ENCODE results near the gene TIMM44. TPM values are rescaled to one million over a fixed set of nuclear protein-coding genes. Genes with fewer than 3 reads are reported as not detected.

The TIMM44 gene
- total and polyA plus RNA-seq, 2 donors (not counting 3 experiments of a cell fraction or from before 2014, with no cell fraction given) = 61.5 to 64.3 TPM

DNA sequence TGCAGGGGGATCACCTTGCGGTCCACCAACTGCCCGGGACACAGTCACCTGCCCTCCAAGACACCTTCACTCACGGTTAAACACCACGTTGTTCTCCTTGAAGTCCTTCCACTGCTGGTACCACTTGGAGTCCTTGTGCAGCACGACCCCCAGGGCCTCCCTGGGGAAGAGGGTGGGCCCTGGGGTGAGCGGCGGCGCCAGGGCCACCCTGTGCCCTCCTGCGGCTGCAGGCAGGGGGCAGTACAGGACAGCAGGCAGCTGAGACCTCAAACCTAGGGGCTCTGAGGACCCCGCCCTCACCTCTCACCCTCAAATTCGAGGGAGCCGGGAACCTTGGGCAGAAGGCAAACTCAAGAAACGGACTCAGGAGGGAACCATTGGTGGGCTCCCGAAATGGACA lies 10.1 kb downstream of the TIMM44 start:
- BruUV-seq (replicated peaks) = no TSS peak
- CTCF ChIA-PET = no interaction called here
- POLR2A ChIA-PET = no interaction called here
- intact Hi-C loops (cut with micrococcal nuclease) = no loop called here
- Histone ChIP-seq H3K27me3 (ENCODE audit: control insufficient read depth in 2 of 2, insufficient read depth in 2 of 2, low read length in 2 of 2) (no peaks in the 10 kb centered on the region), H3K4me1 (ENCODE audit: control insufficient read depth, extremely low read depth, insufficient read depth, low read length) (peaks cover 10% of the 10 kb centered on the region), H3K4me3 (replicated peaks in 1 of 3; ENCODE audit: insufficient read depth in 1 of 3, low read depth in 1 of 3, low read length in 3 of 3) (no peak overlapping the region), H3K9ac (replicated peaks; ENCODE audit: extremely low read depth, insufficient read depth, low read length) (no peak overlapping the region), H3K36me3 (ENCODE audit: control insufficient read depth in 2 of 2, extremely low read depth in 1 of 2, insufficient read depth in 2 of 2, low read length in 2 of 2) (peaks cover 10 to 58% of the 10 kb centered on the region in 2 experiments), H3K79me2 (ENCODE audit: control insufficient read depth, insufficient read depth, low read length) (no peaks in the 10 kb centered on the region), H4K20me1 (replicated peaks; ENCODE audit: control insufficient read depth, extremely low read depth, insufficient read depth, low read length) (no peaks in the 10 kb centered on the region), H3K27ac (ENCODE audit: insufficient read depth, low read depth, low read length) (no peak overlapping the region), H3K4me2 (ENCODE audit: insufficient read depth, low read length) (no peak overlapping the region), H2AFZ (ENCODE audit: low read depth, low read length) (no peak overlapping the region), H3K9me3 (replicated peaks; ENCODE audit: control insufficient read depth, insufficient read depth, low read length) (no peaks in the 10 kb centered on the region), H3K9me1 (replicated peaks; ENCODE audit: control insufficient read depth, extremely low read depth, insufficient read depth, low read length) (no peaks in the 10 kb centered on the region)
- dilution Hi-C loops (cut with MboI; ENCODE audit: extremely low pct_ligation_motif_present, low sequenced_read_pairs) = no loop called here
- FAIRE-seq (no peak), DNase-seq (ENCODE audit: low read depth, low spot score) (no peak)
- TF ChIP-seq, protein P1, sequence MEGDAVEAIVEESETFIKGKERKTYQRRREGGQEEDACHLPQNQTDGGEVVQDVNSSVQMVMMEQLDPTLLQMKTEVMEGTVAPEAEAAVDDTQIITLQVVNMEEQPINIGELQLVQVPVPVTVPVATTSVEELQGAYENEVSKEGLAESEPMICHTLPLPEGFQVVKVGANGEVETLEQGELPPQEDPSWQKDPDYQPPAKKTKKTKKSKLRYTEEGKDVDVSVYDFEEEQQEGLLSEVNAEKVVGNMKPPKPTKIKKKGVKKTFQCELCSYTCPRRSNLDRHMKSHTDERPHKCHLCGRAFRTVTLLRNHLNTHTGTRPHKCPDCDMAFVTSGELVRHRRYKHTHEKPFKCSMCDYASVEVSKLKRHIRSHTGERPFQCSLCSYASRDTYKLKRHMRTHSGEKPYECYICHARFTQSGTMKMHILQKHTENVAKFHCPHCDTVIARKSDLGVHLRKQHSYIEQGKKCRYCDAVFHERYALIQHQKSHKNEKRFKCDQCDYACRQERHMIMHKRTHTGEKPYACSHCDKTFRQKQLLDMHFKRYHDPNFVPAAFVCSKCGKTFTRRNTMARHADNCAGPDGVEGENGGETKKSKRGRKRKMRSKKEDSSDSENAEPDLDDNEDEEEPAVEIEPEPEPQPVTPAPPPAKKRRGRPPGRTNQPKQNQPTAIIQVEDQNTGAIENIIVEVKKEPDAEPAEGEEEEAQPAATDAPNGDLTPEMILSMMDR (IDR thresholded peaks at IDR 0.05; ENCODE audit: extremely low read depth in 1 of 2, insufficient read depth in 1 of 2, low read depth in 1 of 2, low read length in 2 of 2) = peak; percentile 26 to 35
- TF ChIP-seq GATA2 (IDR thresholded peaks at IDR 0.05; ENCODE audit: insufficient read depth, insufficient read length, low read depth, low read length) = no peak

- Histone ChIP-seq H3K27ac (ENCODE audit: insufficient read depth, low read depth, low read length) (no peak overlapping the region), H3K27me3 (ENCODE audit: control insufficient read depth in 2 of 2, insufficient read depth in 2 of 2, low read length in 2 of 2) (no peaks in the 10 kb centered on the region), H3K4me1 (ENCODE audit: control insufficient read depth, extremely low read depth, insufficient read depth, low read length) (peaks cover 14% of the 10 kb centered on the region), H3K4me2 (ENCODE audit: insufficient read depth, low read length) (no peak overlapping the region), H2AFZ (ENCODE audit: low read depth, low read length) (no peak overlapping the region), H3K4me3 (replicated peaks in 1 of 3; ENCODE audit: insufficient read depth in 1 of 3, low read depth in 1 of 3, low read length in 3 of 3) (no peak overlapping the region), H3K9ac (replicated peaks; ENCODE audit: extremely low read depth, insufficient read depth, low read length) (no peak overlapping the region), H3K36me3 (ENCODE audit: control insufficient read depth in 2 of 2, extremely low read depth in 1 of 2, insufficient read depth in 2 of 2, low read length in 2 of 2) (peaks cover 10 to 58% of the 10 kb centered on the region in 2 experiments), H3K9me3 (replicated peaks; ENCODE audit: control insufficient read depth, insufficient read depth, low read length) (no peaks in the 10 kb centered on the region), H3K9me1 (replicated peaks; ENCODE audit: control insufficient read depth, extremely low read depth, insufficient read depth, low read length) (no peaks in the 10 kb centered on the region), H3K79me2 (ENCODE audit: control insufficient read depth, insufficient read depth, low read length) (no peaks in the 10 kb centered on the region), H4K20me1 (replicated peaks; ENCODE audit: control insufficient read depth, extremely low read depth, insufficient read depth, low read length) (no peaks in the 10 kb centered on the region)
- DNase-seq (ENCODE audit: low read depth, low spot score) = no peak
- CTCF ChIA-PET = no interaction called here
- dilution Hi-C loops (cut with MboI; ENCODE audit: extremely low pct_ligation_motif_present, low sequenced_read_pairs) (no loop called here), intact Hi-C loops (cut with micrococcal nuclease) (no loop called here)
- no peak for FAIRE-seq
- no TSS peak for BruUV-seq (replicated peaks)
- TF ChIP-seq GATA2 (IDR thresholded peaks at IDR 0.05; ENCODE audit: insufficient read depth, insufficient read length, low read depth, low read length) (no peak), MAX (IDR thresholded peaks at IDR 0.05; ENCODE audit: insufficient read depth, insufficient read length) (no peak), EZH2 (IDR thresholded peaks at IDR 0.05; ENCODE audit: borderline replicate concordance, low read depth, low read length, severe bottlenecking) (no peak)
- POLR2A ChIA-PET = no interaction called here
Measured at GRCh38 chr19:7932930-7933300, 10.6 kb downstream of the TIMM44 start.
